SK-N-SH (cell line): ENCODE data around the gene BTF3. TPM values are rescaled to one million over a fixed set of nuclear protein-coding genes. Genes with fewer than 3 reads are reported as not detected.

ENCODE experiments used
- CTCF ChIA-PET: fragments of 300-600, 350-600 bp; formaldehyde crosslinking; extraction: SDS; loops from one replicate; lab custom pipeline; 2021; lab: Yijun Ruan, JAX
- POLR2A ChIA-PET: fragments of 350-600 bp; sonication (Branson Sonifier 250); formaldehyde crosslinking; extraction: SDS; loops from one replicate; lab custom pipeline; 2020; ENCODE audit warnings: antibody characterized with exemption, inconsistent platforms; lab: Yijun Ruan, JAX
- DNase-seq: peaks from one replicate; pipeline ENCODE4 v3.0.0; 2012
- H2AFZ ChIP-seq: fragments of 200-600 bp; sonication (generic); 2 replicates; pipeline ENCODE4 v1.8.1; 2016; ENCODE audit warnings: antibody characterized with exemption, mild to moderate bottlenecking, low read depth
- H3F3A ChIP-seq: fragments of 200-600 bp; sonication (generic); replicated peaks from 2 replicates; pipeline ENCODE3; 2016; ENCODE audit warnings: antibody characterized with exemption, mild to moderate bottlenecking; ENCODE audit not compliant: insufficient read depth
- H3K27ac ChIP-seq, 2 experiments: fragments of 200-500 bp in 1 of 2; fragments of 200-600 bp in 1 of 2; sonication (Bioruptor generic) in 1 of 2; sonication (generic), shearing (Covaris generic) in 1 of 2; 2 replicates each; pipeline versions ENCODE4 v1.5.1 to v1.6.1; 2014 to 2016; ENCODE audit warnings: low read depth in 2 of 2, inconsistent platforms in 1 of 2, low read length in 1 of 2, mild to moderate bottlenecking in 1 of 2, mixed read lengths in 1 of 2
- H3K27me3 ChIP-seq: fragments of 200-600 bp; sonication (generic), shearing (Covaris generic); 2 replicates; pipeline ENCODE4 v1.6.1; 2016; ENCODE audit warnings: mixed run types; ENCODE audit not compliant: insufficient read depth
- H3K36me3 ChIP-seq, 2 experiments: fragments of 200-500 bp in 1 of 2; fragments of 200-600 bp in 1 of 2; sonication (Bioruptor generic) in 1 of 2; sonication (generic) in 1 of 2; replicated peaks in 1 of 2; 2 replicates each; pipeline versions ENCODE3 to v1.5.1; 2014 to 2016; ENCODE audit warnings: low read length in 1 of 2, mild to moderate bottlenecking in 1 of 2; ENCODE audit not compliant: insufficient read depth in 2 of 2, control insufficient read depth in 1 of 2
- H3K4me1 ChIP-seq, 2 experiments: fragments of 200-500 bp in 1 of 2; fragments of 200-600 bp in 1 of 2; sonication (Bioruptor generic) in 1 of 2; sonication (generic), shearing (Covaris generic) in 1 of 2; 2 replicates each; pipeline versions ENCODE4 v1.5.1 to v1.6.1; 2014 to 2016; ENCODE audit warnings: low read depth in 1 of 2, low read length in 1 of 2, mixed run types in 1 of 2; ENCODE audit not compliant: insufficient read depth in 2 of 2, control insufficient read depth in 1 of 2
- H3K4me2 ChIP-seq: fragments of 200-600 bp; sonication (generic), shearing (Covaris generic); 2 replicates; pipeline ENCODE4 v1.6.1; 2017; ENCODE audit warnings: mixed run types
- H3K4me3 ChIP-seq, 2 experiments: fragments of 200-500 bp in 1 of 2; fragments of 200-600 bp in 1 of 2; sonication (Bioruptor generic) in 1 of 2; sonication (generic), shearing (Covaris generic) in 1 of 2; 2 replicates each; pipeline versions ENCODE4 v1.5.1 to v1.8.1; 2014 to 2016; ENCODE audit warnings: low read depth in 2 of 2, inconsistent platforms in 1 of 2, low read length in 1 of 2, mild to moderate bottlenecking in 1 of 2, mixed read lengths in 1 of 2, moderate library complexity in 1 of 2
- H3K79me2 ChIP-seq: fragments of 200-600 bp; sonication (generic); 2 replicates; pipeline ENCODE4 v1.8.1; 2017; ENCODE audit warnings: mild to moderate bottlenecking; ENCODE audit not compliant: insufficient read depth
- H3K9ac ChIP-seq: fragments of 200-600 bp; sonication (generic); 2 replicates; pipeline ENCODE4 v1.6.1; 2017; ENCODE audit warnings: mixed run types
- H3K9me2 ChIP-seq: fragments of 200-600 bp; sonication (generic); 2 replicates; pipeline ENCODE4 v1.6.1; 2017; ENCODE audit warnings: mixed run types
- H3K9me3 ChIP-seq: fragments of 200-600 bp; sonication (generic); 2 replicates; pipeline ENCODE4 v1.6.1; 2017; ENCODE audit warnings: mixed run types, mild to moderate bottlenecking, moderate library complexity
- H4K20me1 ChIP-seq: fragments of 200-600 bp; sonication (generic); 2 replicates; pipeline ENCODE4 v1.6.1; 2017; ENCODE audit warnings: mild to moderate bottlenecking, mixed run types; ENCODE audit not compliant: insufficient read depth
- CHD2 ChIP-seq: fragments of 150-350 bp; IDR thresholded peaks from 2 replicates; pipeline ENCODE4 v1.6.1; 2018; ENCODE audit warnings: low read length; ENCODE audit not compliant: partially characterized antibody
- EP300 ChIP-seq, 2 experiments: IDR thresholded peaks; 2 replicates each; pipeline versions ENCODE4 v1.4.0 to v1.6.1; 2012; ENCODE audit warnings: borderline replicate concordance in 1 of 2, low read depth in 1 of 2, low read length in 1 of 2
- GABPA ChIP-seq: IDR thresholded peaks from 2 replicates; pipeline ENCODE4 v1.4.0; 2012; ENCODE audit warnings: low read depth, mild to moderate bottlenecking
- GATA2 ChIP-seq: sonication (generic); formaldehyde crosslinking; IDR thresholded peaks from 2 replicates; pipeline ENCODE4 v1.5.0; 2020; ENCODE audit warnings: mild to moderate bottlenecking, missing genetic modification reagents
- JUND ChIP-seq: IDR thresholded peaks from 2 replicates; pipeline ENCODE4 v1.4.0; 2012
- MAX ChIP-seq: IDR thresholded peaks from 2 replicates; pipeline ENCODE4 v1.4.0; 2012; ENCODE audit warnings: low read depth
- MEF2A ChIP-seq: IDR thresholded peaks from 2 replicates; pipeline ENCODE4 v1.4.0; 2012; ENCODE audit warnings: low read depth, borderline replicate concordance
- MXI1 ChIP-seq: IDR thresholded peaks from 2 replicates; pipeline ENCODE4 v1.6.1; 2012; ENCODE audit warnings: mild to moderate bottlenecking, low read depth, low read length, improper control_type of control experiment
- NRF1 ChIP-seq: IDR thresholded peaks from 2 replicates; pipeline ENCODE4 v1.6.1; 2012; ENCODE audit warnings: low read depth, mild to moderate bottlenecking, low read length
- RCOR1 ChIP-seq: fragments of 150-350 bp; IDR thresholded peaks from 2 replicates; pipeline ENCODE4 v1.6.1; 2017; ENCODE audit warnings: antibody characterized with exemption, low read length
- RFX5 ChIP-seq: IDR thresholded peaks from 2 replicates; pipeline ENCODE4 v1.6.1; 2012; ENCODE audit warnings: mild to moderate bottlenecking, improper control_type of control experiment, low read length
- SIN3A ChIP-seq: IDR thresholded peaks from 2 replicates; pipeline ENCODE4 v1.6.1; 2012; ENCODE audit warnings: low read depth, mild to moderate bottlenecking, low read length, moderate library complexity, borderline replicate concordance
- SMC3 ChIP-seq: IDR thresholded peaks from 2 replicates; pipeline ENCODE4 v1.6.1; 2012; ENCODE audit warnings: low read depth, low read length, improper control_type of control experiment
- ZBTB33 ChIP-seq: IDR thresholded peaks from 2 replicates; pipeline ENCODE4 v1.4.0; 2012; ENCODE audit warnings: low read depth, borderline replicate concordance
- WGBS: methylation state at CpG from one replicate; pipeline ENCODE4 v1.1.6; 2017; ENCODE audit warnings: low lambda C conversion rate; 5-methylcytosine and 5-hydroxymethylcytosine counted together
- polyA plus RNA-seq, 3 experiments: library from polyadenylated mRNA; depleted of rRNA; stranded (reverse); fragments of >200 nt; gene quantifications; 2 replicates each; pipeline ENCODE4 v1.2.3, GENCODE V29; 2012
- TF ChIP-seq, protein P1 (sequence below): fragments of 150-350 bp; IDR thresholded peaks from 2 replicates; pipeline ENCODE4 v1.6.1; 2017; ENCODE audit warnings: antibody characterized with exemption, low read length, low read depth, borderline replicate concordance
- TF ChIP-seq, protein P2 (sequence below): IDR thresholded peaks from 2 replicates; pipeline ENCODE4 v1.6.1; 2012; ENCODE audit warnings: mild to moderate bottlenecking, low read depth, low read length, moderate library complexity

BTF3 gene
- polyA plus RNA-seq, 1 of the 3 experiments (the other 2 are of a cell fraction) = 492 TPM

DNA sequence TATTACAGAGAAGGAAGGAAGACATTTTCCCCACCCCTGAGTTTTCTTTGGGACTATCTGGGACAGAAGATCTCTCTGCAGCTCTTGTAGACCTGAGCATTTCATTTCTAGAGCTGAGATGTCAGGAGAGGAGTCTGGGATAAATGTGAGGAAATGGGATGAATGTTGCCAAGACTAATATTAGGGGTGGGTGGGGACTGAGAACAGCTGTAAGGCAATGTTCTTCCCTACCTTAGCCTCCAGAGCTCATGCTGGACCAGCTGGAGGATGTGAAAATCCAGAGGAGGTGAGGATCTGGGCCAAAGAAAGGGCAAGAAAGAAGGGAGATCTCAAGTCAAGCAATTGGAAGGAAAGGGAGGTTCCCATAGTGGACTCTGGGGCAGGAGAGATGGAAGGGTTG is 26.6 kb upstream of the BTF3 start:
- H3K36me3 ChIP-seq = no peaks in the 10 kb centered on the region
- TF ChIP-seq MEF2A (no peak), NRF1 (no peak), GABPA (no peak), RCOR1 (no peak), SIN3A (no peak), GATA2 (CRISPR knock-in tag) (no peak), CHD2 (no peak)
- TF ChIP-seq, protein P1, sequence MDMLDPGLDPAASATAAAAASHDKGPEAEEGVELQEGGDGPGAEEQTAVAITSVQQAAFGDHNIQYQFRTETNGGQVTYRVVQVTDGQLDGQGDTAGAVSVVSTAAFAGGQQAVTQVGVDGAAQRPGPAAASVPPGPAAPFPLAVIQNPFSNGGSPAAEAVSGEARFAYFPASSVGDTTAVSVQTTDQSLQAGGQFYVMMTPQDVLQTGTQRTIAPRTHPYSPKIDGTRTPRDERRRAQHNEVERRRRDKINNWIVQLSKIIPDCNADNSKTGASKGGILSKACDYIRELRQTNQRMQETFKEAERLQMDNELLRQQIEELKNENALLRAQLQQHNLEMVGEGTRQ = no peak
- TF ChIP-seq, protein P2, sequence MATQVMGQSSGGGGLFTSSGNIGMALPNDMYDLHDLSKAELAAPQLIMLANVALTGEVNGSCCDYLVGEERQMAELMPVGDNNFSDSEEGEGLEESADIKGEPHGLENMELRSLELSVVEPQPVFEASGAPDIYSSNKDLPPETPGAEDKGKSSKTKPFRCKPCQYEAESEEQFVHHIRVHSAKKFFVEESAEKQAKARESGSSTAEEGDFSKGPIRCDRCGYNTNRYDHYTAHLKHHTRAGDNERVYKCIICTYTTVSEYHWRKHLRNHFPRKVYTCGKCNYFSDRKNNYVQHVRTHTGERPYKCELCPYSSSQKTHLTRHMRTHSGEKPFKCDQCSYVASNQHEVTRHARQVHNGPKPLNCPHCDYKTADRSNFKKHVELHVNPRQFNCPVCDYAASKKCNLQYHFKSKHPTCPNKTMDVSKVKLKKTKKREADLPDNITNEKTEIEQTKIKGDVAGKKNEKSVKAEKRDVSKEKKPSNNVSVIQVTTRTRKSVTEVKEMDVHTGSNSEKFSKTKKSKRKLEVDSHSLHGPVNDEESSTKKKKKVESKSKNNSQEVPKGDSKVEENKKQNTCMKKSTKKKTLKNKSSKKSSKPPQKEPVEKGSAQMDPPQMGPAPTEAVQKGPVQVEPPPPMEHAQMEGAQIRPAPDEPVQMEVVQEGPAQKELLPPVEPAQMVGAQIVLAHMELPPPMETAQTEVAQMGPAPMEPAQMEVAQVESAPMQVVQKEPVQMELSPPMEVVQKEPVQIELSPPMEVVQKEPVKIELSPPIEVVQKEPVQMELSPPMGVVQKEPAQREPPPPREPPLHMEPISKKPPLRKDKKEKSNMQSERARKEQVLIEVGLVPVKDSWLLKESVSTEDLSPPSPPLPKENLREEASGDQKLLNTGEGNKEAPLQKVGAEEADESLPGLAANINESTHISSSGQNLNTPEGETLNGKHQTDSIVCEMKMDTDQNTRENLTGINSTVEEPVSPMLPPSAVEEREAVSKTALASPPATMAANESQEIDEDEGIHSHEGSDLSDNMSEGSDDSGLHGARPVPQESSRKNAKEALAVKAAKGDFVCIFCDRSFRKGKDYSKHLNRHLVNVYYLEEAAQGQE = no peak
- TF ChIP-seq, all 33 proteins: peak for 0
- Histone ChIP-seq H4K20me1 (no peaks in the 10 kb centered on the region), H3K9me3 (no peaks in the 10 kb centered on the region), H3K27me3 (no peaks in the 10 kb centered on the region), H3K4me3 (no peak overlapping the region), H3K4me1 (no peaks in the 10 kb centered on the region), H3K9ac (no peak overlapping the region), H3K79me2 (no peaks in the 10 kb centered on the region), H2AFZ (no peak overlapping the region), H3K9me2 (no peaks in the 10 kb centered on the region), H3K4me2 (no peak overlapping the region), H3K27ac (no peak overlapping the region), H3F3A (no peaks in the 10 kb centered on the region)
- POLR2A ChIA-PET = no interaction called here
- CTCF ChIA-PET = interaction anchor here (0.9 to 1.3 kb wide), 4 partner anchors 14 to 255 kb away, joined by 3 to 10 read pairs (median 3); no protein-coding TSS in a partner anchor
- no peak for DNase-seq

- Histone ChIP-seq H3K4me3 (no peak overlapping the region), H2AFZ (no peak overlapping the region), H3K27ac (no peak overlapping the region), H4K20me1 (no peaks in the 10 kb centered on the region), H3K9me3 (no peaks in the 10 kb centered on the region), H3K79me2 (no peaks in the 10 kb centered on the region), H3K4me1 (no peaks in the 10 kb centered on the region), H3K27me3 (no peaks in the 10 kb centered on the region), H3F3A (no peaks in the 10 kb centered on the region), H3K4me2 (no peak overlapping the region), H3K9me2 (no peaks in the 10 kb centered on the region), H3K36me3 (no peaks in the 10 kb centered on the region), H3K9ac (no peak overlapping the region)
- ChIA-PET POLR2A (no interaction called here), CTCF (interaction anchor here (0.9 to 1.3 kb wide), 4 partner anchors 15 to 256 kb away, joined by 3 to 10 read pairs (median 3); no protein-coding TSS in a partner anchor)
- DNase-seq = no peak
- no peak for TF ChIP-seq EP300 (IDR thresholded peaks at IDR 0.05; ENCODE audit: borderline replicate concordance in 1 of 2, low read depth in 1 of 2, low read length in 1 of 2)
- TF ChIP-seq, protein P2 = no peak
- TF ChIP-seq RFX5 = no peak
- no peak for TF ChIP-seq GABPA
- no peak for TF ChIP-seq JUND
- no peak for TF ChIP-seq SMC3
- TF ChIP-seq ZBTB33 = no peak
- TF ChIP-seq MAX = no peak
- no peak for TF ChIP-seq MXI1
- 52% methylated on average over 3 of the region's 3 CpGs for WGBS
Measured at GRCh38 chr5:73472116-73472515, 26.1 kb upstream of the BTF3 start.
